ENCODE measurements around the gene MAP2K2. TPM values are rescaled to one million over a fixed set of nuclear protein-coding genes. Genes with fewer than 3 reads are reported as not detected.

MAP2K2 gene
- total RNA-seq, 4 donors from 2014 or later, result 47.4 to 65.2 (median 61.4) TPM

- DNase-seq (ENCODE audit: low spot score), result no peak
- ATAC-seq (ENCODE audit: low FRiP score), result peak; percentile 36
- no peak for TF ChIP-seq CTCF (IDR thresholded peaks at IDR 0.05)
Observed at GRCh38 chr19:4077800-4078684, 45.9 kb downstream of the MAP2K2 start.

GRCh38 chr19:4077007-4077374 is 46.9 kb downstream of the MAP2K2 start:
- ATAC-seq (ENCODE audit: low FRiP score) (no peak), DNase-seq (ENCODE audit: low spot score) (no peak)
- no peak for TF ChIP-seq CTCF (IDR thresholded peaks at IDR 0.05)

GRCh38 chr19:4075373-4075772 is 48.5 kb downstream of the MAP2K2 start:
- ATAC-seq (ENCODE audit: low FRiP score) (no peak), DNase-seq (ENCODE audit: low spot score) (no peak)
- no peak for TF ChIP-seq CTCF (IDR thresholded peaks at IDR 0.05)

- no peak for TF ChIP-seq CTCF (IDR thresholded peaks at IDR 0.05)
- no peak for DNase-seq (ENCODE audit: low spot score)
Observed at GRCh38 chr19:4071610-4072009, 52.3 kb downstream of the MAP2K2 start.

GRCh38 chr19:4069331-4069959 is 54.5 kb downstream of the MAP2K2 start:
- ATAC-seq (ENCODE audit: low FRiP score) (no peak), DNase-seq (ENCODE audit: low spot score) (no peak)

More at GRCh38 chr19:4071610-4072009, 52.3 kb downstream of the MAP2K2 start:
- no peak for ATAC-seq (ENCODE audit: low FRiP score)

More at GRCh38 chr19:4069331-4069959, 54.5 kb downstream of the MAP2K2 start:
- no peak for TF ChIP-seq CTCF (IDR thresholded peaks at IDR 0.05)

All from omental fat pad (tissue), 4 donors.